Measurements from ENCODE around the gene NGDN.

NGDN gene

DNA sequence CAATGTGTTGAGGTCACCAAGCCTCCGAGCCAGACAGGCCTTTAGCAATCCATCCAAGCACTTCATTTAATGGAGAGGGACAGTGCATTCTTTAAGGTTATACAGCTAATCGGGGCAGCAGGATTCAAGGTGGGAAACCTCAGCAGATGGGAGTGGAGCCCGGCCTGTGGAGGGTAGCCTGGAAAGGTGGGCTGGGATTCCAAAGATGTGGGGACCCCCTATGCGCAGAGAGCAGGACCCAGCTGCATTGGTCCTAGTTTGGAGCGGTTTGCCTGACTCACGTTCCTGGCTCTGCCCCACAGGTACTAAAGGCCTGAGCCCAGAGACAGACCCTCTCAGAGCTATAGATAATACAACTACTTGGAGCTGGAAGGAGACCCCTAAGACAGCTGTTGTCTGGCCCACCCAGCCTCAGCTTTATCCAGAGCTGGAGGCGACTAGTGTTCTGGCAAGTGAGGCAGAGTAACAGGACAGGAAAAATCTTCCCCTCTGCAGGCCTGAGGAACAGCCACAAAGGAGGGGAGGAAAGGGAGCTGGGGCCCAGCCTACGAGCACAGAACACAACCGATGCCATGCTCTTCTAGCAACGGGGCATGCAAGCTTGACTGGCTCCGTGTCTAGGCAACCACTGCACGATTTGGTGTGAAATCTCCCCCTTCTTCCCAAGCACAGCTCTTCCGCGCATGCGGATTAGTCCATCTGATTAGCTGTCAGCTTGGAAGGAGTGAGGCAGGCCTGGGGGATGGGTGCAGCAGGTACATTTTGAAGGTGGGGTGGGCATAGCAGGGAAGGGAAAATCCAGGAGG is 33.0 kb upstream of the NGDN start:
- CTCF ChIA-PET, result interaction anchor here (0.9 kb wide), 1 partner anchor 13 kb away, joined by 6 read pairs; no protein-coding TSS in a partner anchor
- Histone ChIP-seq H3K4me3 (ENCODE audit: low read depth, low read length) (no peak overlapping the region), H3K4me1 (ENCODE audit: control insufficient read depth, insufficient read depth, low read length) (no peaks in the 10 kb centered on the region), H3K9me3 (ENCODE audit: control insufficient read depth, insufficient read depth, low read depth, low read length) (no peaks in the 10 kb centered on the region), H3K36me3 (ENCODE audit: control insufficient read depth in 2 of 2, insufficient read depth in 1 of 2, low read length in 2 of 2) (no peaks in the 10 kb centered on the region), H3K27ac (ENCODE audit: extremely low read depth, low read depth, low read length) (no peak overlapping the region)
- TF ChIP-seq HOXA7 (CRISPR knock-in tag; IDR thresholded peaks at IDR 0.05; ENCODE audit: borderline replicate concordance) (no peak), KLF7 (tag by site-specific recombination; IDR thresholded peaks at IDR 0.05; ENCODE audit: borderline replicate concordance) (no peak), ZNF184 (tag by site-specific recombination; IDR thresholded peaks at IDR 0.05) (no peak), GLI4 (tag by site-specific recombination; IDR thresholded peaks at IDR 0.05) (no peak), ZNF426 (tag by site-specific recombination; IDR thresholded peaks at IDR 0.05) (no peak), ZNF670 (tag by site-specific recombination; IDR thresholded peaks at IDR 0.05; ENCODE audit: low read depth) (no peak), ZBTB1 (tag by site-specific recombination; IDR thresholded peaks at IDR 0.05) (no peak), REPIN1 (tag by site-specific recombination; IDR thresholded peaks at IDR 0.05; ENCODE audit: low read depth) (no peak), ZNF433 (tag by site-specific recombination; IDR thresholded peaks at IDR 0.05; ENCODE audit: low read depth) (no peak), ZNF398 (tag by site-specific recombination; IDR thresholded peaks at IDR 0.05) (no peak), ZBTB8A (tag by site-specific recombination; IDR thresholded peaks at IDR 0.05) (no peak), ZNF560 (tag by site-specific recombination; IDR thresholded peaks at IDR 0.05; ENCODE audit: borderline replicate concordance) (no peak), MZF1 (tag by site-specific recombination; IDR thresholded peaks at IDR 0.05; ENCODE audit: borderline replicate concordance) (no peak), ZNF501 (tag by site-specific recombination; IDR thresholded peaks at IDR 0.05) (no peak), ZNF558 (tag by site-specific recombination; IDR thresholded peaks at IDR 0.05) (no peak)
- POLR2A ChIA-PET, result no interaction called here

DNA sequence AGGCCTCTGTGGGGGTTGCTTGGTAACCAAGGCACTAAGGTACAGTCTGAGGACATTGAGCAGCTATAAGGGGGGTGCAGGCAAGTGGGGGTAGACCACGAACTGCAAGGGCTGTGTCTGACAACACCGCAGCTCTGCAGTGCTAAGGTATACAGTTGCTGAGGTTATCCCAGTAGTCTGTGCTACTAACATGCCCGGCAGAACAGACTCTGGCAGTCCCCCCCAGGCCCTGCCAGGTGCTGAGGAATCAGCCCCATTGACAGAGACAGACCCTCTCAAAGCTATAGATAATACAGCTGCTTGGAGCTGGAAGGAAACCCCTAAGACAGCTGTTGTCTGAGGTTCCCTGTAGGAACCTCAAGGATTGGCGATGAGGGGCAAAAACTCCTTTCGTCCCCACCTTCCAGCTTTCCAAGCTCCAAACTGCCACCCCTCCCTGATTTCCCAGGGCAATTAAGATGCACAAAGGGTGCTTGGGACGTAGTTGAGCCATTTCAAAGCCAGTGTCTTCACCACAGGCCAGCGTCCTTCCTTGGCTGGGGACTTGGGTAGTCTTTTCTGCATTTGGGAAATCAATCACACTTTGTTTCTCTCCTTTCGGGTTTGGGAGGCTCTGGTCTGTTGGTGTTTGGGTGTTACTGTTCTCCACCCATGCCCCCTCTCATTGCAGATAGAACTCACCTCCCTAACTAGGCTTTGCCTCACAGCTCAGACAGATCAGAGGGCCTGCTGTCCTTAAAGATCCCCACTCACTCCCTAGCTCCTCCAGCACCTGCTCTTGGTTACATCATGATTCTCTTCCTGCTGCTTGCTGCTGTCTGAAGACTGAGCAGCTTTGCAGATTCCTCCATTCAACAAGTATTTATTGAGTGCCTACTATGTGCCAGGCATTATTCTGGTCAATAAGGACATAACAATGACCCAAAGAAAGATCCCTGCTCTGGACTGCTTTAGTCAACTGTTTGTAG is 32.1 kb upstream of the NGDN start:
- Histone ChIP-seq H3K4me1 (ENCODE audit: control insufficient read depth, insufficient read depth, low read length) (no peaks in the 10 kb centered on the region), H3K36me3 (ENCODE audit: control insufficient read depth in 2 of 2, insufficient read depth in 1 of 2, low read length in 2 of 2) (no peaks in the 10 kb centered on the region), H3K9me3 (ENCODE audit: control insufficient read depth, insufficient read depth, low read depth, low read length) (no peaks in the 10 kb centered on the region), H3K27ac (ENCODE audit: extremely low read depth, low read depth, low read length) (no peak overlapping the region), H3K4me3 (ENCODE audit: low read depth, low read length) (no peak overlapping the region)
- TF ChIP-seq ZNF433 (tag by site-specific recombination; IDR thresholded peaks at IDR 0.05; ENCODE audit: low read depth), result no peak
- TF ChIP-seq OSR2 (tag by site-specific recombination; IDR thresholded peaks at IDR 0.05), result no peak
- TF ChIP-seq ZNF366 (tag by site-specific recombination; conservative IDR thresholded peaks at IDR 0.05), result no peak
- no peak for TF ChIP-seq WT1 (tag by site-specific recombination; IDR thresholded peaks at IDR 0.05)
- no peak for TF ChIP-seq HIC1 (tag by site-specific recombination; IDR thresholded peaks at IDR 0.05)
- no peak for TF ChIP-seq ZNF704 (tag by site-specific recombination; IDR thresholded peaks at IDR 0.05)
- TF ChIP-seq ZNF169 (tag by site-specific recombination; IDR thresholded peaks at IDR 0.05), result no peak
- TF ChIP-seq ZSCAN5A (tag by site-specific recombination; IDR thresholded peaks at IDR 0.05), result no peak
- no peak for TF ChIP-seq ZNF664 (tag by site-specific recombination; IDR thresholded peaks at IDR 0.05)
- no peak for TF ChIP-seq GLIS2 (tag by site-specific recombination; IDR thresholded peaks at IDR 0.05)
- no peak for TF ChIP-seq ZNF776 (tag by site-specific recombination; IDR thresholded peaks at IDR 0.05; ENCODE audit: borderline replicate concordance)
- TF ChIP-seq ZNF48 (tag by site-specific recombination; IDR thresholded peaks at IDR 0.05), result no peak
- TF ChIP-seq YY1 (tag by site-specific recombination; IDR thresholded peaks at IDR 0.05), result no peak
- CTCF ChIA-PET, result no interaction called here
- POLR2A ChIA-PET, result no interaction called here
